ENCODE results near the gene ADARB1.

The ADARB1 gene

DNA sequence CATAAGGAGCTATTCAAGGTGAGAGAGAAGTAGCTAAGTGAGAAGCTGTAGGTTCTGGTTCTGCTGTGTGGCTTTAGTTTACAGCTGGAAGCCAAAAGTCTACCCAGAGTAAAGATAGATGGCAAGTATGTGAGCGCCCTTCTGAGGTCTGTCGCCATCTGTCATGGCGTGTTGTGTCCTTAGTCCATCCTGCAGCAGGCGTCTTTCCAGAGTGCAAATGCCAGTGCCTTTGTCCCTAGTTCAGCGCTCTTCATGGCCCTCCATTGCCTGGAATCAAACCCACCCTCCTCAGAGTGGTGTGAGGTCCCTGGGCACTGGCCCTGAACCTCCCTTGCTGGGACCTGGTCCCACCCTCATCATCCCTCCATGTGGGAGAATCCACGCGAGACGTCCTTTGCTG is 96.6 kb downstream of the ADARB1 start:
- TF ChIP-seq, protein P1, sequence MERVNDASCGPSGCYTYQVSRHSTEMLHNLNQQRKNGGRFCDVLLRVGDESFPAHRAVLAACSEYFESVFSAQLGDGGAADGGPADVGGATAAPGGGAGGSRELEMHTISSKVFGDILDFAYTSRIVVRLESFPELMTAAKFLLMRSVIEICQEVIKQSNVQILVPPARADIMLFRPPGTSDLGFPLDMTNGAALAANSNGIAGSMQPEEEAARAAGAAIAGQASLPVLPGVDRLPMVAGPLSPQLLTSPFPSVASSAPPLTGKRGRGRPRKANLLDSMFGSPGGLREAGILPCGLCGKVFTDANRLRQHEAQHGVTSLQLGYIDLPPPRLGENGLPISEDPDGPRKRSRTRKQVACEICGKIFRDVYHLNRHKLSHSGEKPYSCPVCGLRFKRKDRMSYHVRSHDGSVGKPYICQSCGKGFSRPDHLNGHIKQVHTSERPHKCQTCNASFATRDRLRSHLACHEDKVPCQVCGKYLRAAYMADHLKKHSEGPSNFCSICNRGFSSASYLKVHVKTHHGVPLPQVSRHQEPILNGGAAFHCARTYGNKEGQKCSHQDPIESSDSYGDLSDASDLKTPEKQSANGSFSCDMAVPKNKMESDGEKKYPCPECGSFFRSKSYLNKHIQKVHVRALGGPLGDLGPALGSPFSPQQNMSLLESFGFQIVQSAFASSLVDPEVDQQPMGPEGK (CRISPR knock-in tag; IDR thresholded peaks at IDR 0.05; ENCODE audit: borderline replicate concordance) = no peak
- TF ChIP-seq CSDC2 (CRISPR knock-in tag; IDR thresholded peaks at IDR 0.05) (no peak), RARB (CRISPR knock-in tag; IDR thresholded peaks at IDR 0.05) (no peak), ZC3H10 (CRISPR knock-in tag; IDR thresholded peaks at IDR 0.05) (no peak), ISL1 (CRISPR knock-in tag; IDR thresholded peaks at IDR 0.05) (no peak), OSR1 (CRISPR knock-in tag; IDR thresholded peaks at IDR 0.05) (no peak), ZNF70 (CRISPR knock-in tag; IDR thresholded peaks at IDR 0.05) (no peak), ARNTL (CRISPR knock-in tag; IDR thresholded peaks at IDR 0.05; ENCODE audit: borderline replicate concordance, low read depth) (no peak), TCF4 (CRISPR knock-in tag; IDR thresholded peaks at IDR 0.05; ENCODE audit: borderline replicate concordance) (no peak), BACH2 (CRISPR knock-in tag; IDR thresholded peaks at IDR 0.05; ENCODE audit: borderline replicate concordance) (no peak), ZFP3 (CRISPR knock-in tag; IDR thresholded peaks at IDR 0.05) (no peak), ZNF565 (CRISPR knock-in tag; conservative IDR thresholded peaks at IDR 0.05; ENCODE audit: low read depth) (no peak)
- TF ChIP-seq, protein P2, sequence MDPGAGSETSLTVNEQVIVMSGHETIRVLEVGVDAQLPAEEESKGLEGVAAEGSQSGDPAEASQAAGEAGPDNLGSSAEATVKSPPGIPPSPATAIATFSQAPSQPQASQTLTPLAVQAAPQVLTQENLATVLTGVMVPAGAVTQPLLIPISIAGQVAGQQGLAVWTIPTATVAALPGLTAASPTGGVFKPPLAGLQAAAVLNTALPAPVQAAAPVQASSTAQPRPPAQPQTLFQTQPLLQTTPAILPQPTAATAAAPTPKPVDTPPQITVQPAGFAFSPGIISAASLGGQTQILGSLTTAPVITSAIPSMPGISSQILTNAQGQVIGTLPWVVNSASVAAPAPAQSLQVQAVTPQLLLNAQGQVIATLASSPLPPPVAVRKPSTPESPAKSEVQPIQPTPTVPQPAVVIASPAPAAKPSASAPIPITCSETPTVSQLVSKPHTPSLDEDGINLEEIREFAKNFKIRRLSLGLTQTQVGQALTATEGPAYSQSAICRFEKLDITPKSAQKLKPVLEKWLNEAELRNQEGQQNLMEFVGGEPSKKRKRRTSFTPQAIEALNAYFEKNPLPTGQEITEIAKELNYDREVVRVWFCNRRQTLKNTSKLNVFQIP (CRISPR knock-in tag; IDR thresholded peaks at IDR 0.05; ENCODE audit: borderline replicate concordance, low read depth) = no peak
- TF ChIP-seq, protein P3, sequence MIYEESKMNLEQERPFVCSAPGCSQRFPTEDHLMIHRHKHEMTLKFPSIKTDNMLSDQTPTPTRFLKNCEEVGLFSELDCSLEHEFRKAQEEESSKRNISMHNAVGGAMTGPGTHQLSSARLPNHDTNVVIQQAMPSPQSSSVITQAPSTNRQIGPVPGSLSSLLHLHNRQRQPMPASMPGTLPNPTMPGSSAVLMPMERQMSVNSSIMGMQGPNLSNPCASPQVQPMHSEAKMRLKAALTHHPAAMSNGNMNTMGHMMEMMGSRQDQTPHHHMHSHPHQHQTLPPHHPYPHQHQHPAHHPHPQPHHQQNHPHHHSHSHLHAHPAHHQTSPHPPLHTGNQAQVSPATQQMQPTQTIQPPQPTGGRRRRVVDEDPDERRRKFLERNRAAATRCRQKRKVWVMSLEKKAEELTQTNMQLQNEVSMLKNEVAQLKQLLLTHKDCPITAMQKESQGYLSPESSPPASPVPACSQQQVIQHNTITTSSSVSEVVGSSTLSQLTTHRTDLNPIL (CRISPR knock-in tag; IDR thresholded peaks at IDR 0.05; ENCODE audit: low read depth) = no peak
- TF ChIP-seq, protein P4, sequence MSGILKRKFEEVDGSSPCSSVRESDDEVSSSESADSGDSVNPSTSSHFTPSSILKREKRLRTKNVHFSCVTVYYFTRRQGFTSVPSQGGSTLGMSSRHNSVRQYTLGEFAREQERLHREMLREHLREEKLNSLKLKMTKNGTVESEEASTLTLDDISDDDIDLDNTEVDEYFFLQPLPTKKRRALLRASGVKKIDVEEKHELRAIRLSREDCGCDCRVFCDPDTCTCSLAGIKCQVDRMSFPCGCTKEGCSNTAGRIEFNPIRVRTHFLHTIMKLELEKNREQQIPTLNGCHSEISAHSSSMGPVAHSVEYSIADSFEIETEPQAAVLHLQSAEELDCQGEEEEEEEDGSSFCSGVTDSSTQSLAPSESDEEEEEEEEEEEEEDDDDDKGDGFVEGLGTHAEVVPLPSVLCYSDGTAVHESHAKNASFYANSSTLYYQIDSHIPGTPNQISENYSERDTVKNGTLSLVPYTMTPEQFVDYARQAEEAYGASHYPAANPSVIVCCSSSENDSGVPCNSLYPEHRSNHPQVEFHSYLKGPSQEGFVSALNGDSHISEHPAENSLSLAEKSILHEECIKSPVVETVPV (CRISPR knock-in tag; IDR thresholded peaks at IDR 0.05) = no peak
- ATAC-seq = no peak

DNA sequence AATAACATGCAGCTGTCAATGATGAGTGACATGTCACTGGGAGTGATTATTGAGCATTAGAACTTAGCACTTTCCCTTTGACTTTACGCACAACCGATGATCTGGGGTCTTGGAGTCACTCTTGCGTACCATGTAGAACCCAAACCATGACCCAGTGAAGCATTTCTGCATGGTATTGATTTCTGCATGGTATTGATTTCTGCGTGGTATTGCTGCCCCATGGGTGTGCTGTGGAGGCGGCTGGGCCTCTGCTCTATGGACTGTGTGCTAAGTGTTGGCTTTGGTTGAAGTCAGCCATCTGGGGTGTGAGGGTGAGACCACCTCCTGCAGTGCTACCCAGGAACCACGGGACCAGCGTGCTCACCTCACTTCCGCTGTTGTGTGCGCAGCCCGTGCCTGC is 98.0 kb downstream of the ADARB1 start:
- TF ChIP-seq CSDC2 (CRISPR knock-in tag; IDR thresholded peaks at IDR 0.05) (no peak), ZFP3 (CRISPR knock-in tag; IDR thresholded peaks at IDR 0.05) (no peak), SNAI2 (CRISPR knock-in tag; IDR thresholded peaks at IDR 0.05) (no peak), BACH2 (CRISPR knock-in tag; IDR thresholded peaks at IDR 0.05; ENCODE audit: borderline replicate concordance) (no peak), GLIS3 (CRISPR knock-in tag; IDR thresholded peaks at IDR 0.05) (no peak), ISL1 (CRISPR knock-in tag; IDR thresholded peaks at IDR 0.05) (no peak), RARB (CRISPR knock-in tag; IDR thresholded peaks at IDR 0.05) (no peak), ZNF70 (CRISPR knock-in tag; IDR thresholded peaks at IDR 0.05) (no peak), TCF4 (CRISPR knock-in tag; IDR thresholded peaks at IDR 0.05; ENCODE audit: borderline replicate concordance) (no peak), ZFP30 (CRISPR knock-in tag; IDR thresholded peaks at IDR 0.05) (no peak)
- TF ChIP-seq, protein P3 (CRISPR knock-in tag; IDR thresholded peaks at IDR 0.05; ENCODE audit: low read depth) = no peak
- TF ChIP-seq, protein P4 (CRISPR knock-in tag; IDR thresholded peaks at IDR 0.05) = no peak
- TF ChIP-seq, protein P5, sequence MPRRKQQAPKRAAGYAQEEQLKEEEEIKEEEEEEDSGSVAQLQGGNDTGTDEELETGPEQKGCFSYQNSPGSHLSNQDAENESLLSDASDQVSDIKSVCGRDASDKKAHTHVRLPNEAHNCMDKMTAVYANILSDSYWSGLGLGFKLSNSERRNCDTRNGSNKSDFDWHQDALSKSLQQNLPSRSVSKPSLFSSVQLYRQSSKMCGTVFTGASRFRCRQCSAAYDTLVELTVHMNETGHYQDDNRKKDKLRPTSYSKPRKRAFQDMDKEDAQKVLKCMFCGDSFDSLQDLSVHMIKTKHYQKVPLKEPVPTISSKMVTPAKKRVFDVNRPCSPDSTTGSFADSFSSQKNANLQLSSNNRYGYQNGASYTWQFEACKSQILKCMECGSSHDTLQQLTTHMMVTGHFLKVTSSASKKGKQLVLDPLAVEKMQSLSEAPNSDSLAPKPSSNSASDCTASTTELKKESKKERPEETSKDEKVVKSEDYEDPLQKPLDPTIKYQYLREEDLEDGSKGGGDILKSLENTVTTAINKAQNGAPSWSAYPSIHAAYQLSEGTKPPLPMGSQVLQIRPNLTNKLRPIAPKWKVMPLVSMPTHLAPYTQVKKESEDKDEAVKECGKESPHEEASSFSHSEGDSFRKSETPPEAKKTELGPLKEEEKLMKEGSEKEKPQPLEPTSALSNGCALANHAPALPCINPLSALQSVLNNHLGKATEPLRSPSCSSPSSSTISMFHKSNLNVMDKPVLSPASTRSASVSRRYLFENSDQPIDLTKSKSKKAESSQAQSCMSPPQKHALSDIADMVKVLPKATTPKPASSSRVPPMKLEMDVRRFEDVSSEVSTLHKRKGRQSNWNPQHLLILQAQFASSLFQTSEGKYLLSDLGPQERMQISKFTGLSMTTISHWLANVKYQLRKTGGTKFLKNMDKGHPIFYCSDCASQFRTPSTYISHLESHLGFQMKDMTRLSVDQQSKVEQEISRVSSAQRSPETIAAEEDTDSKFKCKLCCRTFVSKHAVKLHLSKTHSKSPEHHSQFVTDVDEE (CRISPR knock-in tag; IDR thresholded peaks at IDR 0.05) = no peak
- TF ChIP-seq, protein P2 (CRISPR knock-in tag; IDR thresholded peaks at IDR 0.05; ENCODE audit: borderline replicate concordance, low read depth) = no peak
- no peak for ATAC-seq
